Transverse colon (tissue), 4 donors: ENCODE measurements around the gene EXOSC10.

Source experiments
- CTCF ChIP-seq, 5 experiments: fragments of 200-600 bp in 3 of 5; fragments of 450-650 bp in 2 of 5; sonication (generic) in 3 of 5; IDR thresholded peaks; 1 replicate in 2 of 5; 2 replicates in 3 of 5; pipeline ENCODE4 v1.5.1; 2016 to 2017; ENCODE audit warnings: antibody characterized with exemption in 5 of 5, inconsistent platforms in 3 of 5, mild to moderate bottlenecking in 2 of 5, moderate library complexity in 1 of 5
- EP300 ChIP-seq: sonication (generic); formaldehyde crosslinking; IDR thresholded peaks from one replicate; pipeline ENCODE4 v1.6.1; 2017; ENCODE audit warnings: antibody characterized with exemption, low read depth
- POLR2A ChIP-seq: fragments of 450-650 bp; IDR thresholded peaks from one replicate; pipeline ENCODE4 v1.6.1; 2016; ENCODE audit warnings: antibody characterized with exemption, mild to moderate bottlenecking, moderate library complexity
- POLR2AphosphoS5 ChIP-seq, 3 donors: sonication (generic); formaldehyde crosslinking; IDR thresholded peaks; one replicate each; pipeline ENCODE4 v1.6.1; 2016; ENCODE audit warnings: antibody characterized with exemption in 3 of 3

GRCh38 chr1:11023201-11023600, 76.5 kb downstream of the EXOSC10 start:
- no peak for TF ChIP-seq CTCF (IDR thresholded peaks at IDR 0.05)
- no peak for TF ChIP-seq POLR2AphosphoS5 (IDR thresholded peaks at IDR 0.05)
- TF ChIP-seq POLR2A: no peak
- TF ChIP-seq EP300: no peak
